Measurements from ENCODE around the gene KLHL14.

DNA sequence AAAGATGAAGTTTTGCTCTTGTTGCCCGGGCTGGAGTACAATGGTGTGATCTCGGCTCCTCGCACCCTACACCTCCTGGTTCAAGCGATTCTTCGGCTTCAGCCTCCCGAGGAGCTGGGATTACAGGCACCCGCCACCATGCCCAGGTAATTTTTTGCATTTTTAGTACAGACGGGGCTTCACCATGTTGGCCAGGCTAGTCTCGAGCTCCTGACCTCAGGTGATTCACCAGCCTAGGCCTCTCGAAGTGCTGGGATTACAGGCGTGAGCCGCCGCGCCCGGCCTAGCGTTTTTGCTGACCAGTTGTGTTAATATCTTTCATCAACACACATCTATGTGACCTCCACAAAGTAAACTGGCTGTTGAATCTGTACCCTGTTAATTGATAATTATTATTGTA, 49.4 kb upstream of the KLHL14 start:
- TF ChIP-seq, protein P1, sequence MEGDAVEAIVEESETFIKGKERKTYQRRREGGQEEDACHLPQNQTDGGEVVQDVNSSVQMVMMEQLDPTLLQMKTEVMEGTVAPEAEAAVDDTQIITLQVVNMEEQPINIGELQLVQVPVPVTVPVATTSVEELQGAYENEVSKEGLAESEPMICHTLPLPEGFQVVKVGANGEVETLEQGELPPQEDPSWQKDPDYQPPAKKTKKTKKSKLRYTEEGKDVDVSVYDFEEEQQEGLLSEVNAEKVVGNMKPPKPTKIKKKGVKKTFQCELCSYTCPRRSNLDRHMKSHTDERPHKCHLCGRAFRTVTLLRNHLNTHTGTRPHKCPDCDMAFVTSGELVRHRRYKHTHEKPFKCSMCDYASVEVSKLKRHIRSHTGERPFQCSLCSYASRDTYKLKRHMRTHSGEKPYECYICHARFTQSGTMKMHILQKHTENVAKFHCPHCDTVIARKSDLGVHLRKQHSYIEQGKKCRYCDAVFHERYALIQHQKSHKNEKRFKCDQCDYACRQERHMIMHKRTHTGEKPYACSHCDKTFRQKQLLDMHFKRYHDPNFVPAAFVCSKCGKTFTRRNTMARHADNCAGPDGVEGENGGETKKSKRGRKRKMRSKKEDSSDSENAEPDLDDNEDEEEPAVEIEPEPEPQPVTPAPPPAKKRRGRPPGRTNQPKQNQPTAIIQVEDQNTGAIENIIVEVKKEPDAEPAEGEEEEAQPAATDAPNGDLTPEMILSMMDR (IDR thresholded peaks at IDR 0.05): no peak
- TF ChIP-seq, protein P2, sequence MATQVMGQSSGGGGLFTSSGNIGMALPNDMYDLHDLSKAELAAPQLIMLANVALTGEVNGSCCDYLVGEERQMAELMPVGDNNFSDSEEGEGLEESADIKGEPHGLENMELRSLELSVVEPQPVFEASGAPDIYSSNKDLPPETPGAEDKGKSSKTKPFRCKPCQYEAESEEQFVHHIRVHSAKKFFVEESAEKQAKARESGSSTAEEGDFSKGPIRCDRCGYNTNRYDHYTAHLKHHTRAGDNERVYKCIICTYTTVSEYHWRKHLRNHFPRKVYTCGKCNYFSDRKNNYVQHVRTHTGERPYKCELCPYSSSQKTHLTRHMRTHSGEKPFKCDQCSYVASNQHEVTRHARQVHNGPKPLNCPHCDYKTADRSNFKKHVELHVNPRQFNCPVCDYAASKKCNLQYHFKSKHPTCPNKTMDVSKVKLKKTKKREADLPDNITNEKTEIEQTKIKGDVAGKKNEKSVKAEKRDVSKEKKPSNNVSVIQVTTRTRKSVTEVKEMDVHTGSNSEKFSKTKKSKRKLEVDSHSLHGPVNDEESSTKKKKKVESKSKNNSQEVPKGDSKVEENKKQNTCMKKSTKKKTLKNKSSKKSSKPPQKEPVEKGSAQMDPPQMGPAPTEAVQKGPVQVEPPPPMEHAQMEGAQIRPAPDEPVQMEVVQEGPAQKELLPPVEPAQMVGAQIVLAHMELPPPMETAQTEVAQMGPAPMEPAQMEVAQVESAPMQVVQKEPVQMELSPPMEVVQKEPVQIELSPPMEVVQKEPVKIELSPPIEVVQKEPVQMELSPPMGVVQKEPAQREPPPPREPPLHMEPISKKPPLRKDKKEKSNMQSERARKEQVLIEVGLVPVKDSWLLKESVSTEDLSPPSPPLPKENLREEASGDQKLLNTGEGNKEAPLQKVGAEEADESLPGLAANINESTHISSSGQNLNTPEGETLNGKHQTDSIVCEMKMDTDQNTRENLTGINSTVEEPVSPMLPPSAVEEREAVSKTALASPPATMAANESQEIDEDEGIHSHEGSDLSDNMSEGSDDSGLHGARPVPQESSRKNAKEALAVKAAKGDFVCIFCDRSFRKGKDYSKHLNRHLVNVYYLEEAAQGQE (IDR thresholded peaks at IDR 0.05; ENCODE audit: insufficient read depth in 1 of 2, low read depth in 2 of 2, low read length in 1 of 2): no peak
- TF ChIP-seq SIN3A (IDR thresholded peaks at IDR 0.05; ENCODE audit: borderline replicate concordance, insufficient read depth, low read depth, low read length): no peak
